Embryonic facial prominence (tissue), 1 donor: ENCODE results near the gene SLC38A5.
"Not testable (repeated sequence)": the region's sequence is repeated elsewhere in the genome, so short reads cannot be mapped to it uniquely, and the experiment has no call there.

ENCODE experiments used
- DNase-seq: peaks from one replicate; pipeline ENCODE4 v3.0.0-alpha.2; 2016; ENCODE audit errors: extremely low spot score

Gene SLC38A5

GRCh38 chrX:48468693-48469691 is 1.1 kb downstream of the SLC38A5 start:
- no peak for DNase-seq

DNA sequence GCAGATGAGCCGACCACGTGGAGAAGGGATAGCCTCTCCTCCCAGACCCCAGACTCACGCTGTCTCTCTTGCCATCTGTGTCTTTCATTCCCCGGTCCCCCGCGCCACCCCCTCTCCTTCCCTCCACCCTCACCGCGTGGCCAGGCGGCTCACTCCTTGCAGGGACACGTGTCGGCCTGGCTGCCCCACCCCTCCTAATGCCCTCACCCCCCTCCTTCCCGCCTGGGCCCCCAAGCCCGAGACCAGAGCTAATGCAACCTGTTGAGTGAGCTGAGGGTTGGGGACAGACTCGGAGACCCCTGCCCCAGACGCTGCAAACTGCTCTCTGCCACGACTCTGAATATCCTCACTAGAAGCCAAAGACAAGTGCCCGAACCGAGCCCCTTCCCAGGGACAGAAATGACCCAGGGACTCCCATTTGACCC is 1.8 kb downstream of the SLC38A5 start:
- no peak for DNase-seq

GRCh38 chrX:48467281-48467761 is 2.7 kb downstream of the SLC38A5 start:
- no peak for DNase-seq

DNA sequence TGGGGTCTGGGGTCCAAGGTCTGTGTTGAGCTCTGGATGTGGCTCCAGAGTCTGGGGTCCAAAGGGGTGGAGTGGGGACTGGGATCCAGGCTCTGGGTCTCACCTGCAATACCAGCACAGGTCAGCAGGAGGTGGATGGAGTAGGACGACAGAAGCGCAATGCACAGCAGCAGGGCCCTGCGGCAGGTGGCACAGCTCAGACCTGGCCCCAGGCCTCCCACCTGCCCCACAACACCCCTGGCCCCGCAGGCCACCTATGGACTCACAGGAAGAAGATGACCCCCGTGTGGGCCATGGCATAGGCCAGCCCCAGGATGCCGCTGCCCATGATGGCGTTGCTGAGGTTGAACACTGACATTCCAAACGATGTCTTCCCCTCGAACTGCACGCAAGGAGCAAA is 3.4 kb downstream of the SLC38A5 start:
- DNase-seq = no peak

GRCh38 chrX:48465336-48465933 is 4.6 kb downstream of the SLC38A5 start:
- no peak for DNase-seq

GRCh38 chrX:48461830-48462229 is 8.2 kb downstream of the SLC38A5 start:
- DNase-seq = no peak

DNA sequence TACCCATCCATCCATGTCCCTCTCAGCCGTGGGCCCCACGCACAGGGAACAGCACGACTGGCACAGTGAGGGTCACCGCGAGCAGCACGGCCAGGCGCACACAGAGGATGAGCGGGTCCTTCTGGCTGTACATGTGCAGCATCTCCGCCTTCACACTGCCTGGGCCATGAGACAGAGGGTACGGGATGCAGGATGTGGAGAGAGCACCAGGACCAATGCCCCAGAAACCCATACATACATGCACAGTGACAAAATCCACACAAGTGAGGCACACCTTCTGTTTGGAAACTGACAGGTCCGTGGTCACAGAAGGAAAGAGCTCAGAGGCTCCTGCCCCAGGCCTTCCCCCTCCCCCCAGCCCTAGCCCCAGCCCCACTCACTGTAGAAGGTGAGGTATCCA is 9.5 kb downstream of the SLC38A5 start:
- no peak for DNase-seq

GRCh38 chrX:48460031-48460430 is 10.0 kb downstream of the SLC38A5 start:
- no peak for DNase-seq

DNA sequence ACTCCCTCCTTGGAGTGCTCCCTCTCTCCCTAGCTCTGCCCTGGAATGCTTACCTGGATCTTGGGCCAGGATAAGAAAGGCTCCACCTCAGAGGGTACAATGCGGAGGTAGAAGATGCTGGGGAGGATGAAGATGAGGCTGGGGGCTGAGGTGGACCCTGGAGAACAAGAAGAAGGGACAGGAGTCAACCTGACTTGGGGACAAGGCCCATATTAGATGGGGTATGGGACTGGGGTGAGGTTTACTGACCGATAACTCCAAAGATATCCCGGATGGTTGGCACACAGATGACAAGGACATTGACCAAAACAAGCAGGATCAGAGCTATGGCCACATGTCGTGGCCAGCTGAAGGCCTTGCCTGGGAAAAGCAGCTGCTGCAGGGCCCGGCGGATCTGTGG is 10.6 kb downstream of the SLC38A5 start:
- no peak for DNase-seq

GRCh38 chrX:48458711-48459110 is 11.3 kb downstream of the SLC38A5 start:
- DNase-seq = no peak

DNA sequence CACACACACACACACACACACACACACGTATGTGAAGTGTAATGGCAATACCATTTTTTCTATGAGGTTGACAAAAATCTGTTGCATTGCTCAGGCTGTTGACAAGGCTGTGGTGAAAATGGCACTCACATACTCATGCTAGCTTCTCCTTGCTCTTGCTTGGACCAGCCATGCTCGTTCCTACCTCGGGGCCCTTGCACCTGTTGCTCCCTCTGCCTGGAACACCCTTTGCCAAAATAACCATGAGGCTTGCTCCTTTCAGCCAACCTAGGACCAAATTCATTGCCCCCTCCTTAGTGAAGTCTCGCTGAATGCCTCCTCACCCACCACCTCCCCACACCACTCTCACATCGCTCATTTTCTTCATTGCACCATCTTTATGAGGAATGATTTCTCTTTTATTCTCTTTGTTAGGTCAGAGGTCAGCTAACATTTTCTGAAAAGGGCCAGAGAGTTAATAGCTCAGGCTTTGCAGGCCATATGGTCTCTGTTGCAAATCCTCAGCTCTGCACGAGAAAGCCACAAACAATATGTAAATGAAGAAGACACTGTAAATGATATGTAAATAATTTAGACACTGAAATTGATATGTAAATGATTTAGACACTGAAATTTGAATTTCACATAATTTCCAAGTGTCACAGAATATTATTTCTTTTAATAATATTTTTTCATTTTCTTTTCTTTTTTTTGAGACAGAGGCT is 13.3 kb downstream of the SLC38A5 start:
- DNase-seq = no peak

- DNase-seq = no peak
Observed at GRCh38 chrX:48451708-48452107, 18.4 kb downstream of the SLC38A5 start.

DNA sequence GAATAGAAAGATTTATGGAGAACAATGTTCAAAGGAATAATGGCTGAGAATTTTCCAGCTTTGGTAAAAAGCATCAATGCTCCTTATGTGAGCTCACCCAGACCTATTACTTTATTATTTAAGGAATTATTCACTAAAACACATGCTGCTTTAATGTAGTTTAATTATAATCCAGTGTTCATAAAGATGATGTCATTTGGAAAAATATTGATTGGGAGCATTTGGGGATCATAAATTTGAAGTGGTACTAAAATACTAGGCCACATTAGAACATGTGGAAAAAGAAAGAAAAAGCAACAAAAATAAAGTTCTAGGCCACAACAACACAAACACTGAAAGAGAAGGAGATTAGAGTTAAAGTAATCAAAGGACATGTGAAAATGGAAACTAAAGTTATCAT is 20.0 kb downstream of the SLC38A5 start:
- no peak for DNase-seq

DNA sequence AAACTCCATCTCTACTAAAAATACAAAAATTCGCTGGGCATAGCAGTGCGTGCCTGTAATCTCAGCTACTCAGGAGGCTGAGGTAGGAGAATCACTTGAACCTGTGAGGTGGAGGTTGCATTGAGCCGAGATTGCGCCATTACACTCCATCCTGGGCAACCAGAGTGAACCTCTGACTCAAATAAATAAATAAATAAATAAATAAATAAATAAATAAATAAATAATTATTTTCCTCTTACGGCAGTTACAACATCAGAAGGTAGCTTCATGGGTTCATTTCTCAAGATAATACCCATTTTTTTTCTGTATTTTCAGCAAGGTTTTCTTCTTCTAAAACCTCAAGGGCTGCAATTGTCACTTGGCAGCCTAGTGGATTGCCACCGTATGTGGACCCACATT is 22.9 kb downstream of the SLC38A5 start:
- DNase-seq = not testable (repeated sequence)

- DNase-seq = not testable (repeated sequence)
Observed at GRCh38 chrX:48433713-48434112, 36.3 kb downstream of the SLC38A5 start.

DNA sequence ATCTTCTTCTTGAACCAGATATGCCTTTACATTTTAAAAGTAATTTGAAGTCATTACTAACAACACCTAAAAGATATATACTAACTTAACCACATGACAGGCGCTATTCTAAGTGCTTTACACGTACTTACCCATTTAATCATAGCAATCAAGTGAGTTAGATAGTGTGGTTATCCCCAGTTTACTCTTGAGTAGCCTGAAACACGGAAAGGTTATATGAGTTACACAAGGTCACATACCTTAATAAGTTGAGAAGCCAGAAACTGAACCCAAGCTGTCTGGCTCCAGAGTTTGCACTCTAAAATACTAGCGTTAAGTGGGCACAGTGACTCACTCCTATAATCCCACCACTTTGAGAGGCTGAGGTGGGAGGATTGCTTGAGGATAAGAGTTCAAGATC is 39.9 kb downstream of the SLC38A5 start:
- not testable (repeated sequence) for DNase-seq

- DNase-seq = not testable (repeated sequence)
Observed at GRCh38 chrX:48429606-48430005, 40.5 kb downstream of the SLC38A5 start.

- DNase-seq = not testable (repeated sequence)
Observed at GRCh38 chrX:48427027-48427716, 42.9 kb downstream of the SLC38A5 start.

DNA sequence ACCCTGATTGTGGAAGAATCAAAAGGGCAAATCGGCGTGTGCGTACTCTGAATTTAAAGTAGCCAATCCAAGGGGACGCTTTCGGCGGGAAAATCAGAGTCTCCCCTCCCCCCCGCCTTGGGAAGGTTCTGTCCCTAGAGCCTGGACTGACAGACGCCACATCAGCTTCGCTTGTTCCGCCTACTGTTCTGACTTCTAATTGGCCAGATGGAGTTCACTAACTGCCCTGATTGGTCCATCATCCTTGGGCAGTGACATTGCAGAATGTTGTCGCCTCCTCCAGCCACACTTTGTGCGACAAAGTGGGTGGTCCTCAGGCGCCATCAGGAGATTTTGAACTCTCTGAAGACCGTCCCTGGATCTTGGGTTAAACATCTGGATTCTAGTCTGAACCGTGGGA is 58.2 kb downstream of the SLC38A5 start, which contains the start of gene SSX4B:
Gene SSX4B (minus strand): TSS at position 101 of the 400 bp plus-strand sequence. CDS start 588 bp downstream, outside the sequence.
- not testable (repeated sequence) for DNase-seq
